MM.1S (cell line): ENCODE data around the gene ZFHX3.

Source experiments
- DNase-seq: peaks from one replicate; pipeline ENCODE4 v3.0.0-alpha.2; 2015
- H2AFZ ChIP-seq: fragments of 300-600 bp; sonication (generic); 2 replicates; pipeline ENCODE4 v1.6.0; 2016; ENCODE audit warnings: antibody characterized with exemption, low read length
- H3F3A ChIP-seq: fragments of 300-600 bp; sonication (generic); 2 replicates; pipeline ENCODE4 v1.6.1; 2016; ENCODE audit warnings: mild to moderate bottlenecking, antibody characterized with exemption, low read length, moderate library complexity, mixed read lengths; ENCODE audit not compliant: insufficient read depth
- H3K27ac ChIP-seq: fragments of 300-600 bp; sonication (generic); 2 replicates; pipeline ENCODE4 v1.5.1; 2016; ENCODE audit warnings: mild to moderate bottlenecking, low read length
- H3K27me3 ChIP-seq: fragments of 300-600 bp; sonication (generic); replicated peaks from 2 replicates; pipeline ENCODE4 v1.6.0; 2016; ENCODE audit warnings: low read length; ENCODE audit not compliant: insufficient read depth
- H3K36me3 ChIP-seq: fragments of 300-600 bp; sonication (generic); replicated peaks from 2 replicates; pipeline ENCODE4 v1.6.1; 2016; ENCODE audit warnings: mild to moderate bottlenecking, low read length, mixed read lengths; ENCODE audit not compliant: insufficient read depth
- H3K4me1 ChIP-seq: fragments of 300-600 bp; sonication (generic); 2 replicates; pipeline ENCODE4 v1.6.1; 2016; ENCODE audit warnings: low read length, mixed read lengths
- H3K4me2 ChIP-seq: fragments of 300-600 bp; sonication (generic); 2 replicates; pipeline ENCODE4 v1.6.0; 2016; ENCODE audit warnings: low read depth, low read length
- H3K4me3 ChIP-seq: fragments of 300-600 bp; sonication (generic); 2 replicates; pipeline ENCODE4 v1.5.1; 2016; ENCODE audit warnings: low read length, mixed read lengths
- H3K79me2 ChIP-seq: fragments of 300-600 bp; sonication (generic); 2 replicates; pipeline ENCODE4 v1.6.1; 2016; ENCODE audit warnings: mixed run types, low read length, mixed read lengths
- H3K9ac ChIP-seq: fragments of 300-600 bp; sonication (generic); 2 replicates; pipeline ENCODE4 v1.6.1; 2016; ENCODE audit warnings: low read length, mixed read lengths
- H3K9me2 ChIP-seq: fragments of 300-600 bp; sonication (generic); replicated peaks from 2 replicates; pipeline ENCODE4 v1.6.1; 2016; ENCODE audit warnings: mild to moderate bottlenecking, low read length, mixed read lengths; ENCODE audit not compliant: insufficient read depth
- H3K9me3 ChIP-seq: fragments of 300-600 bp; sonication (generic); replicated peaks from 2 replicates; pipeline ENCODE4 v1.6.1; 2016; ENCODE audit warnings: mild to moderate bottlenecking, low read length, mixed read lengths; ENCODE audit not compliant: insufficient read depth
- H4K20me1 ChIP-seq: fragments of 300-600 bp; sonication (generic); 2 replicates; pipeline ENCODE4 v1.6.1; 2016; ENCODE audit warnings: mild to moderate bottlenecking, low read length, moderate library complexity, mixed read lengths; ENCODE audit not compliant: insufficient read depth
- CTCF ChIP-seq: fragments of 300-600 bp; sonication (generic); IDR thresholded peaks from 2 replicates; pipeline ENCODE4 v1.5.1; 2016; ENCODE audit warnings: antibody characterized with exemption, low read length, mixed read lengths
- EZH2 ChIP-seq: fragments of 300-600 bp; sonication (generic); optimal IDR thresholded peaks from 2 replicates; pipeline ENCODE3; 2017; ENCODE audit warnings: low read depth, mild to moderate bottlenecking, antibody characterized with exemption, low read length, mixed read lengths
- EZH2phosphoT487 ChIP-seq: fragments of 300-600 bp; sonication (generic); IDR thresholded peaks from 2 replicates; pipeline ENCODE4 v1.6.1; 2018; ENCODE audit warnings: antibody characterized with exemption, low read length

The ZFHX3 gene

GRCh38 chr16:72844225-72844920, 203.6 kb downstream of the ZFHX3 start:
- Histone ChIP-seq H3F3A (no peaks in the 10 kb centered on the region), H3K79me2 (no peaks in the 10 kb centered on the region), H3K4me2 (no peak overlapping the region), H3K9me3 (no peaks in the 10 kb centered on the region), H3K27me3 (no peaks in the 10 kb centered on the region), H3K9ac (no peak overlapping the region), H3K4me1 (0 out of 2 replicates have a peak, but pooled peaks cover 7% of the 10 kb centered on the region), H3K27ac (no peak overlapping the region), H4K20me1 (no peaks in the 10 kb centered on the region), H2AFZ (no peak overlapping the region), H3K9me2 (no peaks in the 10 kb centered on the region), H3K36me3 (no peaks in the 10 kb centered on the region), H3K4me3 (no peak overlapping the region)
- DNase-seq, result peak; percentile 30
- TF ChIP-seq CTCF (no peak), EZH2phosphoT487 (no peak), EZH2 (no peak)

DNA sequence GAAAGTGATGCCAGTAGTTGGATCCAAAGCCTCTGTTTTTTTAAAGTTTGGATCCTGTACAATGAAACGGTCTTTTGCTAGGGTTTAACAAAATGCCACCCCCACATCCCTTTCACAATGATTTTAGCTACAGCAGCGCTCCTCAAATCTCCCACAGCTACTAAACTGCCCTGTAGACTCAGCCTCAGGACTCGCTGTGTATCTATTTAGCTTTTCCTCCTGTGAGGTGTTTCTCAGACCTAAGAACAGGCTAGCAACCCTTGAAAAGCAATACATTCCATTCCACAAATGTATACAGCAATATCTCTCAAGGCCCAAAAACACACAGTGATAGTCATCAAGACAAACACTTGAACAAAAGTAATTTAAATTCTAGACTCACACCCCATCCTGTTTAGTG, 206.4 kb downstream of the ZFHX3 start:
- DNase-seq, result no peak
- Histone ChIP-seq H2AFZ (no peak overlapping the region), H3K79me2 (no peaks in the 10 kb centered on the region), H3K4me2 (no peak overlapping the region), H3K27me3 (no peaks in the 10 kb centered on the region), H3K9me2 (no peaks in the 10 kb centered on the region), H3K4me3 (no peak overlapping the region), H3K4me1 (0 out of 2 replicates have a peak, but pooled peaks cover 7% of the 10 kb centered on the region), H3K36me3 (no peaks in the 10 kb centered on the region), H3K27ac (no peak overlapping the region), H3K9me3 (no peaks in the 10 kb centered on the region), H3K9ac (no peak overlapping the region), H3F3A (no peaks in the 10 kb centered on the region), H4K20me1 (no peaks in the 10 kb centered on the region)
- TF ChIP-seq EZH2, result no peak
- no peak for TF ChIP-seq EZH2phosphoT487

DNA sequence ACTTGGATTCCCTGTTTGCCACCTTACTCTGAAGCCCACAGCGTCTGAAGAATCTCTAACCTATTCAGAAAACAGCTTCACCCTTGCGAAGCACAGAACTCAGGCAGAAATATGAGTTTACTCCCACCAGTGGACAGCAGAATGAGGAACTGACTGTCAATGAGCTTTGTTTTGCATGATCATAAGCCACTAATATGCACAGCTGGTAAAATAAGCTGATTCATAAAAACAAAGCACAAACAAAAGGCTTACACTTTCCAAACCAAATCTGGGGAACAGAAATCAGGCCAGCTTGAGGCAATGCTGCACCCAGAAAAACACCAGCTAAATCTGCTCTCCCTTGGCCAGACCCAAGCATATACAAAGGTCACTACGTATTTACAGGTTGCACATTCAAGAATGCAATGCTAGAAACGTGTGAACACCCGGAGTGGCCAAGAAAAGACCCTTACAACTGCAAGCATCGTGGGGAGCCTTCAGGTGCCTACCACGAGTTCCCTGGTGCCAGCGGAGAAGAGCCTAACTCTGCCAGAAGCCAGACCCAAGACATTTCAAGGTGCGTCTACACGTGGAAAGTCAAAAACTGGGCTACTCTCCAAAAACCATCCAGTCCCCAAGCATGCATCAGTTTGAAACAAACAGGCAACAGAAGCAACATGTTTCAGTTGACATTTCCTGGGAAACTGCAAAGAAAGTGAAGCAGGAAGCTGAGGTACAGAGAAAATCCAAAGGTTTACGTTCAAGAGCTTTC, 207.1 kb downstream of the ZFHX3 start:
- H3K27me3 ChIP-seq, result no peaks in the 10 kb centered on the region
- H4K20me1 ChIP-seq, result no peaks in the 10 kb centered on the region
- TF ChIP-seq CTCF (no peak), EZH2 (no peak), EZH2phosphoT487 (no peak)
- no peaks in the 10 kb centered on the region for H3F3A ChIP-seq
- H3K79me2 ChIP-seq, result no peaks in the 10 kb centered on the region
- no peak overlapping the region for H2AFZ ChIP-seq
- 0 out of 2 replicates have a peak, but pooled peaks cover 7% of the 10 kb centered on the region for H3K4me1 ChIP-seq
- H3K4me2 ChIP-seq, result no peak overlapping the region
- H3K9me2 ChIP-seq, result no peaks in the 10 kb centered on the region
- H3K36me3 ChIP-seq, result no peaks in the 10 kb centered on the region
- H3K9ac ChIP-seq, result no peak overlapping the region
- no peak overlapping the region for H3K4me3 ChIP-seq
- no peaks in the 10 kb centered on the region for H3K9me3 ChIP-seq
- DNase-seq, result no peak
- no peak overlapping the region for H3K27ac ChIP-seq

- H3K36me3 ChIP-seq, result no peaks in the 10 kb centered on the region
- H3K27ac ChIP-seq, result no peak overlapping the region
- no peaks in the 10 kb centered on the region for H3F3A ChIP-seq
- H3K9ac ChIP-seq, result no peak overlapping the region
- no peak overlapping the region for H3K4me2 ChIP-seq
- H3K9me3 ChIP-seq, result no peaks in the 10 kb centered on the region
- no peak overlapping the region for H3K4me3 ChIP-seq
- no peaks in the 10 kb centered on the region for H3K79me2 ChIP-seq
- H4K20me1 ChIP-seq, result no peaks in the 10 kb centered on the region
- TF ChIP-seq EZH2phosphoT487, result no peak
- TF ChIP-seq EZH2, result no peak
- TF ChIP-seq CTCF, result no peak
- no peaks in the 10 kb centered on the region for H3K4me1 ChIP-seq
- H2AFZ ChIP-seq, result no peak overlapping the region
- H3K9me2 ChIP-seq, result no peaks in the 10 kb centered on the region
- DNase-seq, result no peak
- H3K27me3 ChIP-seq, result no peaks in the 10 kb centered on the region
Measured at GRCh38 chr16:72838951-72839350, 209.0 kb downstream of the ZFHX3 start.
